OCI-M1 (cell line): Measurements from ENCODE around the gene GID8.
A peak's percentile ranks its signal among the peaks of the same experiment; 100 is the strongest.

Experiments used
- DNase-seq: peaks from one replicate; lab custom pipeline; 2025; lab: John Stamatoyannopoulos, UW

Gene GID8

GRCh38 chr20:62970307-62971210 lies 32.6 kb downstream of the GID8 start:
- DNase-seq, result no peak

DNA sequence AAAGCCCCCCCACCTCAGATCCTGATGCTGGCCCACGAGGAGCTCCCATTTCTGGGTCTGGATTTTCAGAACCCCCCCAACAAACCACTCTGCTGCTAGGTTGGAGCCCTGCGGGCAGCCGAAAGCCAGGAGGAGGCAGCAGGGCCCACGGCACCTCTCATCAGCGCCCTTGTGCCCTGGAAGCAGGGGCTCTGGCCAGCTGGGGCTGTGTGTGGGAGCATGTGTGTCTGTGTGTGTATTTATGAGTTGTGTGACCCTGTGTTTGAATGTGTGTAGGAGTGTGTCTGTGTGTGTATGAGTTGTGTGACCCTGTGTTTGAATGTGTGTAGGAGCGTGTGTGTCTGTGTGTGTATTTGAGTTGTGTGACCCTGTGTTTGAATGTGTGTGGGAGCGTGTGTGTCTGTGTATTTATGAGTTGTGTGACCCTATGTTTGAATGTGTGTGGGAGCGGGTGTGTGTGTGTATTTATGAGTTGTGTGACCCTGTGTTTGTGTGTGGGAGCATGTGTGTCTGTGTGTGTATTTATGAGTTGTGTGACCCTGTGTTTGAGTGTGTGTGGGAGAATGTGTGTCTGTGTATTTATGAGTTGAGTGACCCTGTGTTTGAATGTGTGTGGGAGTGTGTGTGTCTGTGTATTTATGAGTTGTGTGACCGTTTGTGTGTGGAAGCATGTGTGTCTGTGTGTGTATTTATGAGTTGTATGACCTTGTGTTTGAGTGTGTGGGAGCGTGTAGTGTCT lies 33.4 kb downstream of the GID8 start:
- DNase-seq, result no peak

GRCh38 chr20:62971950-62972844 lies 34.2 kb downstream of the GID8 start:
- DNase-seq, result peak; percentile 91

DNA sequence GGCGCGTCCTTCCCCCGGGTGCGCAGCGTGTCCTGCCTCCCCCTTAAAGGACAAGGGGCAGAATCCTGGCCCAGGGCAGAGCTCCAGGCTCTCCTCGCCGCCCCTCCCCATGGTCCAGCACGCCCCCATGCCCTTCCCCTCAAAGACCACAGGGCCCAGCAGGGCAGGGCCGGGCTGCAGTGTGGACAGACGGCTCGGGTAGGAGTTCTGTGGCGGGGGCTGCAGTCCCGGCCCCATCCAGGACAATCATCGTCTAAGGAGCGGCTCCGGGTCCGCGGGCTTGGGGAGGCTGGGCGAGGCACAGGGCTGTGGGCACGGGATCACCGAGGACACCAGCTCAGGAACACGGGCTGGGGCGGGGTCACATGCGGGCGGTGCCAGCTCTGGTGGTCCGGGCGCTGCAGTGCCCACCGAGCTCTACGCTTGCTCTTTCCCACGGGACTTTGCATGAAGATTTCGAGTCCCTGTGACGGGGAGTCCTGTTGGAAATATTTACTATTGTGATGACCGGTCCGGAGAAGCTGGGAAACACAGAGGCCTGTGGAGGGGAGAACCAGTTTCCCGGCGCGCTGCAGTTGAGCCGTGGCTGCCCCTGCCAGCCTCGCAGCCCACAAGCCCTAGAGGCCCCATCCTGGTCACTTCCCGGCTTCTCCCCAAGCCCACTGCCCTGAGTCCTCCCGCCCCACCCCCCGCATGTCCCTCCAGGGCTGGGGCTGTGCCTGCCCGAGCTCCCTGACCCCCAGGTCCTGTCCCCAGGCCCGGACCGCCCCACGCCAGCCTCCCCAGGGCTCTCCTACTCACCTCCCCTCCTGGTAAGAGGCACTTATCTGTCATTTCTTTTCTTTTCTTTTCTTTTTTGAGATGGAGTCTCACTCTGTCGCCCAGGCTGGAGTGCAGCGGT lies 35.1 kb downstream of the GID8 start:
- no peak for DNase-seq

DNA sequence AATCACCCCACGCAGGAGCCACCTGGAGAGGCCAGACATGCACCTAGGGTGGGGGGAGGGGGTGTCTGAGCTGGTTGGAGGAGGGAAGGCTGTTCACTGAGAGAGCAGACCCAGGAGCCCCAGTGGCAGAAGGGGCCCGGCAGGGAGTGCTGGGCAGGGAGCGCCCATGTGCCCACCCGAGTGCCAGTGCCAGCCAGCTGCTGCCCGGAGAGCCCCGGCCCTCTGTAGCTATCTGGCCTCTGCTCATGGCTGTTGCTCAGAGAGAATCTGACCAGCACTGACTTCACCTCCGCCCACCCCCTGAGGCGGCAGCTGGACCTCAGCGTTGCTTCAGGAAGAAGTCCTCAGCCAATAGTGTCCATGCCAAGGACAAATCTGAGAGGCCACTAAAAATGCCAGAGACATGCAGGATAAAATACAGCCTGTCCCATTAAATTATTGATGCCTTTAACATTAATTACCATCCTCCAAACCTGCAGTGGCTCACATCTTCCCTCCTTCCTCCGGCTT lies 37.4 kb downstream of the GID8 start:
- no peak for DNase-seq

DNA sequence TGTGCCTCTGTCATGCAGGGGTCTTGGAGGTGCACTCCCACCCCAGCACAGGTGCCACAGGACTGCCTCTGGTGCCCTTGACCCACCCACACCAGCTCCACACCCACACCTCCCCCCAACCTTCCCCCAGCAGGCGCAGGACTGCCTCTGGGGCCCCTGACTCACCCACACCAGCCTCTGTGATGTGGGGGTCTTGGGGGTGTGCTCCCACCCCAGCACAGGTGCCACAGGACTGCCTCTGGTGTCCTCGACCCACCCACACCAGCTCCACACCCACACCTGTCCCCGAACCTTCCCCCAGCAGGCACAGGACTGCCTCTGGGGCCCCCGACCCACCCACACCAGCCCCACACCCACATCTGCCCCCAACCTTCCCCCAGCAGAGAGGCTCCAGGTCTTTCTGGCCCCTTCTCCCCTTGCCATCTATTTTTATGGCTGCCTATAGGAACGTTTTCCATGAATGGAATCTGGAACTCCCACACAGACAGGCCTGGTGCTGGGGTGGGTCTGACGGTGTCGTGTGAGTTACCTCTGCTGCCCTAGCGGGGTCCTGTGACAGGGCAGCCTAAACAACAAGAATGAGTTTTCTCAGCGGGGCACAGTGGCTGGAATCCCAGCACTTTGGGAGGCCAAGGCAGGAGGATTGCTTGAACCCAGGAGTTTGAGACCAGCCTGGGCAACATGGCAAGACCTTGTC lies 38.0 kb downstream of the GID8 start:
- DNase-seq, result no peak

DNA sequence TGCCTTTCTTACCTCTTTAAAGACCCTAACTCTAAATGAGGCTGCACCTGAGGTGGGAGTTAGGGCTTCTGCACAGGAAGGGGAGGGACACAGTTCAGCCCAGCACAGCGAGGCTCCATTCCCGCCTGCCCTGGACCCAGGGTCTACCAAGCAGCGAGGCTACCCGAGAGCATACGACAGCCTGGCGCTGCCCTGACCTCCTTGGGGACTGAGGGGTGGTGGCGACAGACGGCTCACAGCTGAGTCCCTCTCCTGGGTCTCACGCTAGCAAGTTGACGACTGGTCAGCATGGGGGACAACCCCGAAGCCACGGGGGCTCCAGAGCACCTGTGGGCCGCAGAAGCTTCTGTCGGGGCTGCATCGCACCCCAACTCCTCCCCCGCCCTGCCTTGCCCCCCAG lies 38.9 kb downstream of the GID8 start:
- DNase-seq, result no peak

DNA sequence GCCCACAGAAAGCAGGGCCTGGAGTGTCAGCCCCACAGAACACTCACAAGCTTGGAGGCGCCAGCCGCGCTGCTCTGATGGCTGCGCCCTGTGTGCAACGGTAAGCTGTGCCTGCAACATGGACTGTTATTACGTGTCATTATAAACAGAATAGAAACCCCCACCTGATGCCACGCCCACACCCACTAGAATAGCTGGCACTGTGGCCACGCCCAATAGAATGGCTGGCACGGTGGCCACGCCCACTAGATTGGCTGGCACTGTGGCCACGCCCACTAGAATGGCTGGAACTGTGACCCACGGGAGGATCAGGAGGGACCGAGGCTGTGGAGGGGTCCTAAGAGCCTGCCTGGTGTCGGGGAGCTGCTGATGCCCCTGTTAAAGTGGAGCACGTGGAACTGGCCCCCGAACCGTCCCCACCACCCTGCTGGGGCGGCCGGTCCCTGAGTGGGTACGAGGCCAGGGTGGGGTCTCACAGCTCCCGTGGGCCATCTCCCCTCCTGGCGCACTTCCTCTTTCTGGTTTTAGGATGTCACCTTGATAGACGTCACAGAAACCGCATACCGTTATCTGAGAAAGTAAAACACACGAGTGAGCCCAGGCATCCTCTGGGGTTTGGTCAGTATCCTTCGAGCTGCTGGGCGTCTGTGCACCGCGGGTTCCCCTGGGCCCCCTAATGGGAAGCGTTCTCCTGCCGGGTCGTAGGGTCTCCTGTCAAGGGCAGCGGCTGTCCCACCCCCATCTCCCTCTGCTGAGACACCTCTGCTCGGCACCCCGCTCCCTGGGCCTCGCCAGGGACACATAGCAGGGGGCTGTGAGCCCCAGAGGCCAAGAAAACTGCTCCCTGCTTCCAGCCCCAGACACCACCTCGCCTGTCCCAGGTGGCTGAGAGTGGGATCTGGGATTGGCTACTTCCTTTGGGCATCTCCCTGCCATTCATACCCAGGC lies 39.9 kb downstream of the GID8 start:
- DNase-seq, result peak; percentile 24

DNA sequence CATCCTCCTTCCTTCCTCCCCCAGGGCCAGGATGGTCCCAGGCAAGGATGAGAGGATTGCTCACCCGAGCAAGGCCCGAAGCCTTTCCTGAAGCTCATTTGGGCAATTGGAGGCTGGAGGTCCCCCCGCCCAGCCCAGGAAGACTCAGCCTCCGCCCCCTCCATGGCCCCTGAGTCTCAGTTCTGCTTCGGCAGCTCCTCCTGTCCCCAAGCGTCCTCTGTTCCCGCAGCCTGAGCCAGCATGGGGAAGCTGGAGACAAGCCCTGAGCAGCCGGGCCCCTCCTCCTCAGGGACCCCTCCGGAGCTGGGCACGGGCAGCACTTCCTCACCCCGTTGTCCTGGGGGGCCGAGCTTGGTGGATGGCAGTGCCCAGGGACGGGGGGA lies 40.6 kb downstream of the GID8 start:
- DNase-seq, result no peak

GRCh38 chr20:62979310-62979709 lies 41.4 kb downstream of the GID8 start:
- DNase-seq, result no peak

GRCh38 chr20:62979876-62980373 lies 42.0 kb downstream of the GID8 start:
- DNase-seq, result no peak

DNA sequence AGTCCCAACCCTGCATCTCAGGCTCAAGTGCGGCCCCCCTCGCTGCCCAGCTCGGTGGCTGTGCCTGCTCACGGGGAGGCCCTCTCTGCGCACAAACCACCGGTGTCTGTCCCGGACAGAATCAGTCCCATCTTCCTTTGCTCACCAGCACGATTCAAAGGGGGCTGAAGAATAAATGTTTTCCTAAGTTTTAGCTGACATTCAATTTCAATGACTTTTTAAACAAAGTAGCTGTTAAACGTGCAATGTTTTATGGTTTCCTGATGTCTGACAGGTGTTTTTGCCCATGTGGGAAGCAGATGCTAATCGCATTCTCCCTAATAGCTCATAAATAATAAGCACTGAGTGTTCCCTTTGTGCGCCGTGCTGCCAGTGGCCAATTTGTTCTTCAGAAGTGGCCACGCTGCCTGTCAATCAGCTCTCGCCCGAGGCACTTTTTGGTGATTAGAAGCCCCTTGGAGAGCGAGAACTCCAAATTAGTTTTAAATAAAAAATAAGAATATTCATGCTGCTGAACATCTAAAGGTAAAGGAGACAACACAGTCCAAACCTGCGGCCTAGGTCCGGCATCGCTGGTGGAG lies 42.5 kb downstream of the GID8 start:
- DNase-seq, result no peak

DNA sequence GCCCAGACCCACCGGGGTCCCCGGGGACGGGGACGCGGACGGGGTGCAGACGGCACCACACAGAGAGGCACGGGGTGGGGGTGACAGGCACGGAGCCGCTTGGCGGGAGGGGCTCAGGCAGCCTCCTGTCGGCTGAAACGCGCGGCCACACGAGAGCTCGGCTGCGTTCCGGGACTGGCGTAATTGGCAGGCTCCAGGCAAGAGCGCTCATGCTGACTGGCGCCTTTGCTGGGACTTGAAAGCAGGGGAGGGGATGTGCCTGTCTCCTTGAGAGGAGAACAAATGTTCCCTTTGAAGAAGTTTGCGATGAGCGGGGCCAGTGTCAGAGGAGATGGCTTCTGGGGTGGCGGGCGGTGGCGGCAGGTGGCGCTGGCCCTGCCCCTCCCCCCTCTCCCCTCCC lies 43.0 kb downstream of the GID8 start:
- no peak for DNase-seq

DNA sequence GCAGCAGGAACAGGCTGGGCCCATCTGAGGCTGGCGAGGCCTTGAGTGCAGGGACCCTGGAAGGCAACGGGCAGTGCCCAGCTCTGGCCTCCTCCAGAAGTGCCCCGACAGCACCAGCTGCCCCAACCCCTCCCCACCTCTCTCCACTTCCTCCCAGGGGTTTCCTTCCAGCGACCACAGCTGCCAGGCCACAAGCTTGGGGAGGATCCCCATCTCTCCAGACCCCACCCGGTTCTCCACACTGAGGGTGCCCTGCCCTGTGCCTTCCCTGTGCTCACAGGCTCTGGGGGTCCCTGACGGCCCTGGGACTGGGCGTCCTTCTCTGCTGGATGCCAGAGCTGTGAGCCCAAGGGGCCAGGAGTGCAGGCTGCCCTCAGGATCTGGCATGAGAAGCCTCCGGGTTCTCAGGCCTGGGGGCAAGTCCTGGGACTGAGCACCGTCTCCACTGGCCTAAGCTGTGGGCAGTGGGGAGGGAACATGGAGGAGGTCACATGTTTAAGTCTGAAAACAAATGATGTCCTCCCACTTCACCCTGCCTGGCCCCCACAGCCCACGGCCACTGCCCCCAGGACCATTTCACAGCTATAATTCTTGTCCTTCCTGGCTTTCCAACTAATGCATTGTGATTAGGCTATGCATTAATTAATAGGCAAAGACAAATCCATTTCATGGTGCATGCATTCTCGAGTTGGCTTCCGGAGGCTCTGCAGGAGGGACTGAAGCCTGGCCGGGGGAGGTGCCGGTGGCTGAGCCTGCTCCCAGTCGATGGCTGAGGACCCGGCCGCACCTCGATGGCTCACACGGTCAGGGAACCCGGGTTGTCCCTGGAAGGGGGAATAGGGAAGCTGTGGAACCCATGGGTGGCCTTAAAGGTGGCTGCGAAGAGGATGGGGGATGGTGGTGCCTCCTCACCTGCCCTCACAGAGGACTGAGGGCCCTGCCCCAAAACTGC lies 44.5 kb downstream of the GID8 start:
- DNase-seq, result no peak

DNA sequence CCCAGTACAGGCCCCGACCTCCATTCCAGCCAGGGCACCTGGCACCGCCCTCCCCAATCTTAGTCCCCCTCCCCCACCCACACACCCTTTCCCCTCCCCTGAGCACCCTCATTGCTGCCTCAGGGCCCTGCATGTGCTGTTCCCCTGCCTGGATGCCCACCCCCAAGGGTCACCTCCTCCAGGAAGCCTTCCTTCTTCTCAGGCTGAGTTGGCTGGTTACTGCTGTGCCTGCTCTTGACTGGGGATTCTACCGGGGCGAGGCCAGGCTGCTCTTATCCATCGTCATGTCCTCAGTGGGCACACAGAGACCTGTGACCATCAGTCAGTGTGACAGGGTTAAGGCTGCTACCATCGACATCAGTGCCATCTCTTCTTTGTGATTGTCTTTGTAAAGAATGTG lies 45.3 kb downstream of the GID8 start:
- no peak for DNase-seq

DNA sequence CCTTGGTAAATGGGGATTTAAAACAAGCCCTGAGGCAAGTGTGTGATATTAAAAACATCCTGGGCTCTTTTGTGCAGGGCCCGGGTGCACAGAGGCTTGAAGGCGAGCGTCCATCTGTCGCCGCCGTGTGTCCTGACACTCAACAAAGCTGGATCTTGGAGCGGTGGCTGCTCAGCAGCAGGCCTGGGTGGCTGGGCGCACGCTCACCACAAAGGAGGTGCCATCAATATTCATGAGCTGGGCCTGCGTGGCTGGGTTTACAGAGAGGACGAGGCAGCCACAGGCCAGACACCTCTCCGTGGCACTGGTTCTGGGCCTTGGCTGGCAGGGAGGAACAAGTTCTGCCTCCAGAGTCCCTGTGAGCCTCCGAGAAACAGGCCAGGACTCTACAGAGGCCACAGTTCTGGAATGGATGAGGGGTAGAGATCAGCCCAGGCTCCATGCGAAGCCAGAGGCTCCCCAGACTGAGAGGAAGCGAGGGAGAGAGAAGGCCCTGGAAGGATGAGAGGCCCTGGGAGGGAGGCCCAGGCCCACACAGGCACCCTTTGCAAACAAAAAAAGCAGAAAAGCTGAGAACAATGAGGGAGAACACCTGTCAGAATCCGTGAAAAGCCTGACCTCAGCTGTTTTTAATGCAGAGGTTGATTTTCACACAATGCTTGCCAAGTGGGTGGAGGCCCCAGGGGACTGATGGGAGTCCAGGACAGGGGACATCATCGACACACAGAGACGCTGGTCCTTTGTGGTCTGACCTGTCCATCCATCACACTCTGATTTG lies 46.9 kb downstream of the GID8 start:
- no peak for DNase-seq

DNA sequence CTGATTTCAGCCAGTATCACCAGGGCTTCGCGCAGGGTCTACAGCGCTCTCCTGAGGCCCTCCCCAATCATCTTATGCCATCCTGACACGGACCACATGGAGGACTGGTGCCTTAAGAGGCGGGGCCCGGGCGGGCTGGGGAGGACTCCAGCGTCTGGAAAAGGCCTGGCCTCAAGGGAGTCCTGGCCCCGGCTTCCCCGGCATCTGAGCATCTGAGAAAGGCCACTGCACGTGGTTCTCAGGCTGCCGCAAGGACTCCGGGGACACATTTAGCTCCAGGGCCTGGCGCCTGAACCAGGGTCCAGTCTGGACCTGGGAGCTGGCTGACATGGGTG lies 47.5 kb downstream of the GID8 start:
- no peak for DNase-seq
